Hepatocyte (in vitro differentiated cells): ENCODE results near the gene JARID2. TPM values are rescaled to one million over a fixed set of nuclear protein-coding genes. Genes with fewer than 3 reads are reported as not detected.

ENCODE experiments used
- DNase-seq: peaks from one replicate; pipeline ENCODE4 v3.0.0-alpha.2; 2016; ENCODE audit warnings: low spot score
- H2AFZ ChIP-seq: fragments of 200-600 bp; sonication (generic); 2 replicates; pipeline ENCODE4 v1.6.0; 2016; ENCODE audit warnings: antibody characterized with exemption, mild to moderate bottlenecking
- H3K27ac ChIP-seq: fragments of 200-600 bp; sonication (generic); 2 replicates; pipeline ENCODE4 v1.5.1; 2016; ENCODE audit warnings: mild to moderate bottlenecking
- H3K27me3 ChIP-seq: fragments of 200-600 bp; sonication (generic); 2 replicates; pipeline ENCODE4 v1.6.1; 2016
- H3K36me3 ChIP-seq: fragments of 200-600 bp; sonication (generic); replicated peaks from 2 replicates; pipeline ENCODE4 v1.5.1; 2016; ENCODE audit warnings: low read depth; ENCODE audit not compliant: insufficient read depth
- H3K4me1 ChIP-seq: fragments of 200-600 bp; sonication (generic); 2 replicates; pipeline ENCODE4 v1.5.1; 2016; ENCODE audit warnings: mild to moderate bottlenecking, moderate library complexity; ENCODE audit not compliant: insufficient read depth
- H3K4me2 ChIP-seq: fragments of 200-600 bp; sonication (generic); 2 replicates; pipeline ENCODE4 v1.6.0; 2016
- H3K4me3 ChIP-seq: fragments of 200-600 bp; sonication (generic); 2 replicates; pipeline ENCODE4 v1.5.1; 2016; ENCODE audit warnings: mild to moderate bottlenecking
- H3K79me2 ChIP-seq: fragments of 200-600 bp; sonication (generic); 2 replicates; pipeline ENCODE4 v1.6.0; 2017; ENCODE audit warnings: mild to moderate bottlenecking
- H3K9me2 ChIP-seq: fragments of 200-600 bp; sonication (generic); replicated peaks from 2 replicates; pipeline ENCODE4 v1.6.0; 2017; ENCODE audit warnings: mild to moderate bottlenecking; ENCODE audit not compliant: insufficient read depth
- H3K9me3 ChIP-seq: fragments of 200-600 bp; sonication (generic); 2 replicates; pipeline ENCODE4 v1.5.1; 2016; ENCODE audit warnings: low read depth, mild to moderate bottlenecking
- H4K20me1 ChIP-seq: fragments of 200-600 bp; sonication (generic); 2 replicates; pipeline ENCODE4 v1.6.0; 2016; ENCODE audit warnings: mild to moderate bottlenecking; ENCODE audit not compliant: insufficient read depth, poor library complexity, severe bottlenecking
- EZH2 ChIP-seq: fragments of 200-600 bp; sonication (generic); IDR thresholded peaks from 2 replicates; pipeline ENCODE4 v1.6.1; 2016; ENCODE audit warnings: antibody characterized with exemption, mild to moderate bottlenecking, borderline replicate concordance
- EZH2phosphoT487 ChIP-seq: fragments of 200-600 bp; sonication (generic); IDR thresholded peaks from one replicate; pipeline ENCODE4 v1.6.1; 2018; ENCODE audit warnings: antibody characterized with exemption, mild to moderate bottlenecking, low read depth, moderate library complexity; ENCODE audit not compliant: unreplicated experiment, severe bottlenecking
- WGBS: methylation state at CpG from one replicate; pipeline ENCODE4 v1.1.6; 2016; ENCODE audit warnings: low lambda C conversion rate; ENCODE audit errors: missing lambda C conversion rate; 5-methylcytosine and 5-hydroxymethylcytosine counted together
- polyA plus RNA-seq: library from polyadenylated mRNA; unstranded; fragments of >200 nt; fragmentation: Nextera tagmentation; extraction: Ambion mirVana; gene quantifications from 2 replicates; pipeline ENCODE4 v1.2.1, GENCODE V29; 2016
- total RNA-seq: library from RNA; depleted of rRNA; stranded (reverse); fragments of >200 nt; gene quantifications from 2 replicates; pipeline ENCODE4 v1.2.3, GENCODE V29; 2014
- TF ChIP-seq, protein P1 (sequence below): fragments of 200-600 bp; sonication (generic); IDR thresholded peaks from 2 replicates; pipeline ENCODE4 v1.5.1; 2016; ENCODE audit warnings: antibody characterized with exemption, mild to moderate bottlenecking; ENCODE audit not compliant: poor library complexity

Gene JARID2
- total and polyA plus RNA-seq, 2 experiments from 2014 or later, result 4.6 to 11.6 TPM

DNA sequence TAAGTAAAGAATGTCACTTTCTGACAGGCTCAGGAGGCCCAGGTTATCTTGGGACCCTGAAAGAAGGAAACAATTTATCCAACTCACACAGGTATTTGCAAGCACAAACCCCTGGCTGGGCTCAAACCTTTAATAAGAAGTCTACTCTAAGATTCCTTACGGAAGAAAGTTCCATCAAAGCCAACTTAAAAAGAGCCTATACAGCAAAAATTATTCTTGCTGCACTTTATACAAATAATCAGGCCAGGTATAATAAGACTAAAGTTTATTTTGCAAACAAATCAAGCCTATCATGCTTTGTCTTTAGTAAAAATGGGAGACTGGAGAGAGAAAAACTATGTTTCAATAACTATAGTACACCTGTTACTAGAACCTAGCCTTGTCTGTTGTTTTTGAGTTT lies 314.8 kb downstream of the JARID2 start:
- 79% methylated on average over 1 of the region's 1 CpG for WGBS
- H3K4me3 ChIP-seq, result no peak overlapping the region
- no peak overlapping the region for H3K27ac ChIP-seq
- no peaks in the 10 kb centered on the region for H3K9me2 ChIP-seq
- no peak overlapping the region for H3K4me2 ChIP-seq
- no peaks in the 10 kb centered on the region for H3K9me3 ChIP-seq
- H3K27me3 ChIP-seq, result no peaks in the 10 kb centered on the region
- H4K20me1 ChIP-seq, result no peaks in the 10 kb centered on the region
- TF ChIP-seq EZH2 (no peak), EZH2phosphoT487 (no peak)
- TF ChIP-seq, protein P1, sequence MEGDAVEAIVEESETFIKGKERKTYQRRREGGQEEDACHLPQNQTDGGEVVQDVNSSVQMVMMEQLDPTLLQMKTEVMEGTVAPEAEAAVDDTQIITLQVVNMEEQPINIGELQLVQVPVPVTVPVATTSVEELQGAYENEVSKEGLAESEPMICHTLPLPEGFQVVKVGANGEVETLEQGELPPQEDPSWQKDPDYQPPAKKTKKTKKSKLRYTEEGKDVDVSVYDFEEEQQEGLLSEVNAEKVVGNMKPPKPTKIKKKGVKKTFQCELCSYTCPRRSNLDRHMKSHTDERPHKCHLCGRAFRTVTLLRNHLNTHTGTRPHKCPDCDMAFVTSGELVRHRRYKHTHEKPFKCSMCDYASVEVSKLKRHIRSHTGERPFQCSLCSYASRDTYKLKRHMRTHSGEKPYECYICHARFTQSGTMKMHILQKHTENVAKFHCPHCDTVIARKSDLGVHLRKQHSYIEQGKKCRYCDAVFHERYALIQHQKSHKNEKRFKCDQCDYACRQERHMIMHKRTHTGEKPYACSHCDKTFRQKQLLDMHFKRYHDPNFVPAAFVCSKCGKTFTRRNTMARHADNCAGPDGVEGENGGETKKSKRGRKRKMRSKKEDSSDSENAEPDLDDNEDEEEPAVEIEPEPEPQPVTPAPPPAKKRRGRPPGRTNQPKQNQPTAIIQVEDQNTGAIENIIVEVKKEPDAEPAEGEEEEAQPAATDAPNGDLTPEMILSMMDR, result no peak
- H3K79me2 ChIP-seq, result peaks cover 5% of the 10 kb centered on the region
- no peaks in the 10 kb centered on the region for H3K36me3 ChIP-seq
- no peak for DNase-seq
- H2AFZ ChIP-seq, result no peak overlapping the region
- H3K4me1 ChIP-seq, result no peaks in the 10 kb centered on the region

DNA sequence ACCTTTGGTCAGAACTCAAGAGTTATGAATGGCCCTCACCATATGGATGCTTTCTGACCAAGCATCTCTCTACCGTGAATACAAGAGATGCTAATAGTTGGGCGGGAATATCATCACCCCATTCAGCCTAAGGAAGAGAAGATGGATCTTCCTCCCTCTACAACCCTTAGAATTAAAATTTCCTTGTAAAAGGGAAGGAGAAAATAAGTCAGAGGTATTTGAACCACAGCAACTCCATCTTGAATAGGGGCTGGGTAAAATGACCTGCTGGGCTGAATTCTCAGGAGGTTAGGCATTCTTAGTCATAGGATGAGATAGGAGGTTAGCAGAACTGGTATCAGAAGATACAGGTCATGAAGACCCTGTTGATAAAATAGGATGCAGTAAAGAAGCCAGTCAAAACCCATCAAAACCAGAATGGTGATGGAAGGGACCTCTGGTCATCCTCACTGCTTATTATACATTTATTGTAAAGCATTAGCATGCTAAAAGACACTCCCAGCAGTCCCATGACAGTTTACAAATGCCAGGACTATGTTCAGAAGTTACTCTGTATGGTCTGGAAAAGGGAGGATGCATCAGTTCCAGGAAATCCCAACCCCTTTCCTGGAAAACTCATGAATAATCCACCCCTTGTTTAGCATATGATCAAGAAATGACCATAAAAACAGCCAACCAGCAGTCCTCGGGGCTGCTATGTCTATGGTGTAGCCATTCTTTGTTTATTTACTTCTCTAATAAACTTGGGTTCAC lies 315.8 kb downstream of the JARID2 start:
- Histone ChIP-seq H3K27me3 (no peaks in the 10 kb centered on the region), H3K27ac (no peak overlapping the region), H3K4me2 (no peak overlapping the region), H3K4me1 (no peaks in the 10 kb centered on the region), H2AFZ (no peak overlapping the region), H3K4me3 (no peak overlapping the region), H3K36me3 (no peaks in the 10 kb centered on the region), H3K9me2 (no peaks in the 10 kb centered on the region), H3K79me2 (peaks cover 5% of the 10 kb centered on the region), H3K9me3 (no peaks in the 10 kb centered on the region), H4K20me1 (no peaks in the 10 kb centered on the region)
- TF ChIP-seq, protein P1, result no peak
- no peak for TF ChIP-seq EZH2phosphoT487
- no peak for TF ChIP-seq EZH2
- no peak for DNase-seq
- 86% methylated on average over 3 of the region's 3 CpGs for WGBS

DNA sequence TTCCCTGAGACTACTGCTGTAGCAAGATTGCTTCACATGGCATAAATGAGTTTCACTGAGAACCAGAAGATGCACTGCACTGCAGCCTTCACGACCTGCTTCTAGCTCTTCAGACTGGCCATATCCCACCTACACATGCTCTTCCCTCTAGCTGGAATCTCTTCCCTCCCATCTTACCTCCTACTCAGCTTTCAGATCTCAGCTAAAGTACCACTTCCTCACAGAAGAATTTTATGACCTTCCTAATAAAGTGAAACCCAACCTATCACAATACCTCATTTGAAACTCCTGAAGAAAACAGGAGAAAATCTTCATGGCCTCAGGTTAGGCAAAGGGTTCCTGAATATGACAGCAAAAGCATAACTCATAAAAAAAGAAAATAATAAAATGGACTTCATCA lies 317.1 kb downstream of the JARID2 start:
- no peaks in the 10 kb centered on the region for H3K9me2 ChIP-seq
- no peak for TF ChIP-seq EZH2
- TF ChIP-seq, protein P1, result no peak
- no peak for TF ChIP-seq EZH2phosphoT487
- H3K4me2 ChIP-seq, result no peak overlapping the region
- no peak overlapping the region for H2AFZ ChIP-seq
- H4K20me1 ChIP-seq, result no peaks in the 10 kb centered on the region
- WGBS, result 82% methylated on average over 1 of the region's 1 CpG
- no peaks in the 10 kb centered on the region for H3K4me1 ChIP-seq
- H3K36me3 ChIP-seq, result no peaks in the 10 kb centered on the region
- no peaks in the 10 kb centered on the region for H3K9me3 ChIP-seq
- H3K4me3 ChIP-seq, result no peak overlapping the region
- no peak overlapping the region for H3K27ac ChIP-seq
- no peaks in the 10 kb centered on the region for H3K79me2 ChIP-seq
- H3K27me3 ChIP-seq, result no peaks in the 10 kb centered on the region
- no peak for DNase-seq
